ENCODE results near the gene PPP6R3.
A peak's percentile ranks its signal among the peaks of the same experiment; 100 is the strongest.

DNA sequence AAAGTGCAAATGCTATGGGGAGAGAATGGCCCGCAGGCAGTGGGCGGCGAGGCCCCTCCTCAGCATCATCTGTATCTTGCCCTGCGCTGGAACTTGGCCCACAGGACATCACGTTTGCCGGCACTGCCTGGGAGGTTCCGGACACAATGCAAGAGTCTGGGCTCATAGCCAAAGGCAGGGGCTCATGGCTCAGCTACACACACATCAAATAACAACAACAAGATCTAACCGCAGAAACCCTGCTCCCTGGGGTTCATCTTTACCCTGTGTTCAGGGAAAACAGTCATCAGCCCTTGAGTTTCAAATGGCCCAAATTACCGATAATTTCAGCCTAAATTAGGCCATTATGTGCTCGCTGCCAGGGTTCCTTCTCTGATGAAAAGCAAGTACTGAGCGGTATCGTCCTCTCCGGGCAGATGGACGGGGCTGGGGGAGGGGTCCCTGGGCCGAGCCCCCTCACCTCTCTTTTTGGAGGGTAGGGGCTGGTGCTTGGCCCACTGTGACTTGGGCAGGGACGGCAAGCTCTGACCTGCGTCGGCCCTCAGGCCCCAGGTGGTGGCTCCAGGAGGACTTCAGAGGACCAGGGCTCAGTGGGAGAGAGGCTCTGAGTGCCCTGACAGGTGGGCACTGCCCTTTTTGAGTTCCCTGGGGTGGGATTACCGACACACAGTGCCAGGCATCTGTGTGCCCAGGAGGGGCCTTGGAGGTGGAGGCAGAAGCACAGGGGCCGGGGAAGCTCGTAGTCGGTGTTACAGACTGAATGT, 198.8 kb downstream of the PPP6R3 start:
- TF ChIP-seq, protein P1, sequence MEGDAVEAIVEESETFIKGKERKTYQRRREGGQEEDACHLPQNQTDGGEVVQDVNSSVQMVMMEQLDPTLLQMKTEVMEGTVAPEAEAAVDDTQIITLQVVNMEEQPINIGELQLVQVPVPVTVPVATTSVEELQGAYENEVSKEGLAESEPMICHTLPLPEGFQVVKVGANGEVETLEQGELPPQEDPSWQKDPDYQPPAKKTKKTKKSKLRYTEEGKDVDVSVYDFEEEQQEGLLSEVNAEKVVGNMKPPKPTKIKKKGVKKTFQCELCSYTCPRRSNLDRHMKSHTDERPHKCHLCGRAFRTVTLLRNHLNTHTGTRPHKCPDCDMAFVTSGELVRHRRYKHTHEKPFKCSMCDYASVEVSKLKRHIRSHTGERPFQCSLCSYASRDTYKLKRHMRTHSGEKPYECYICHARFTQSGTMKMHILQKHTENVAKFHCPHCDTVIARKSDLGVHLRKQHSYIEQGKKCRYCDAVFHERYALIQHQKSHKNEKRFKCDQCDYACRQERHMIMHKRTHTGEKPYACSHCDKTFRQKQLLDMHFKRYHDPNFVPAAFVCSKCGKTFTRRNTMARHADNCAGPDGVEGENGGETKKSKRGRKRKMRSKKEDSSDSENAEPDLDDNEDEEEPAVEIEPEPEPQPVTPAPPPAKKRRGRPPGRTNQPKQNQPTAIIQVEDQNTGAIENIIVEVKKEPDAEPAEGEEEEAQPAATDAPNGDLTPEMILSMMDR (IDR thresholded peaks at IDR 0.05), result no peak
- TF ChIP-seq POLR2A (IDR thresholded peaks at IDR 0.05), result no peak
- TF ChIP-seq EP300 (IDR thresholded peaks at IDR 0.05), result peak in 1 of 2 donors; percentile 75
